ENCODE results near the gene TGM2. TPM values are rescaled to one million over a fixed set of nuclear protein-coding genes. Genes with fewer than 3 reads are reported as not detected.

TGM2 gene
- total and polyA plus RNA-seq, 9 of the 15 experiments (the other 6 are each of a cell fraction or from before 2014, with no cell fraction given): 5.5 to 78.5 (median 37.6) TPM

GRCh38 chr20:38165089-38165965 lies at the start of gene TGM2 (continued):
- TF ChIP-seq CREB5 (CRISPR knock-in tag; IDR thresholded peaks at IDR 0.05): no peak
- peak; percentile 75 for TF ChIP-seq ARID2 (IDR thresholded peaks at IDR 0.05)
- peak; percentile 80 for TF ChIP-seq CXXC5 (CRISPR knock-in tag; IDR thresholded peaks at IDR 0.05)
- TF ChIP-seq ZNF280B (CRISPR knock-in tag; IDR thresholded peaks at IDR 0.05): no peak
- TF ChIP-seq DPF2 (IDR thresholded peaks at IDR 0.05): peak; percentile 68; the same call in 1 of the 2 replicates
- TF ChIP-seq CC2D1A (IDR thresholded peaks at IDR 0.05): peak; percentile 78; the same call in 1 of the 2 replicates
- no peak for TF ChIP-seq DDX20 (tag; IDR thresholded peaks at IDR 0.05; ENCODE audit: low read depth)
- no peak for TF ChIP-seq CHD2 (IDR thresholded peaks at IDR 0.05; ENCODE audit: low read depth, low read length)
- peak; percentile 80; the same call in 1 of the 2 replicates for TF ChIP-seq HDGF (IDR thresholded peaks at IDR 0.05)
- no peak for TF ChIP-seq ETS1 (conservative IDR thresholded peaks at IDR 0.05; ENCODE audit: control insufficient read depth, low read depth, low read length)
- TF ChIP-seq CBX5 (IDR thresholded peaks at IDR 0.05; ENCODE audit: borderline replicate concordance, low read depth): no peak
- no peak for TF ChIP-seq MEF2D (tag; conservative IDR thresholded peaks at IDR 0.05; ENCODE audit: low read depth)
- no peak for TF ChIP-seq SFPQ (IDR thresholded peaks at IDR 0.05; ENCODE audit: low read depth, low read length)
- TF ChIP-seq ZFP30 (CRISPR knock-in tag; IDR thresholded peaks at IDR 0.05; ENCODE audit: borderline replicate concordance): no peak
- peak; percentile 55 to 84; a peak in 2 of 4 replicates for TF ChIP-seq ARNT (IDR thresholded peaks at IDR 0.05)
- no peak for TF ChIP-seq POU5F1 (IDR thresholded peaks at IDR 0.05; ENCODE audit: borderline replicate concordance, low read depth, low read length, partially characterized antibody)
- TF ChIP-seq KHSRP (IDR thresholded peaks at IDR 0.05): no peak
- no peak for TF ChIP-seq ZNF561 (CRISPR knock-in tag; conservative IDR thresholded peaks at IDR 0.05)
- no peak for TF ChIP-seq RNF219 (CRISPR knock-in tag; IDR thresholded peaks at IDR 0.05)
- peak; percentile 85; the same call in 1 of the 2 replicates for TF ChIP-seq ZBTB7A (IDR thresholded peaks at IDR 0.05; ENCODE audit: borderline replicate concordance, control insufficient read depth, low read depth, low read length)
